ENCODE data around the gene PAXX. TPM values are rescaled to one million over a fixed set of nuclear protein-coding genes. Genes with fewer than 3 reads are reported as not detected.

PAXX gene
- total RNA-seq, 2 experiments from 2014 or later: 60.5 to 61.8 TPM

- intact Hi-C loops (cut with micrococcal nuclease): no loop called here
- Mint-ChIP-seq H3K9me3 (no peaks in the 10 kb centered on the region), H3K27me3 (peaks cover 5% of the 10 kb centered on the region), H3K27ac (no peak overlapping the region), H3K36me3 (ENCODE audit: low read depth) (no peaks in the 10 kb centered on the region), H3K4me3 (no peak overlapping the region), H3K4me1 (ENCODE audit: low read depth) (peaks cover 17% of the 10 kb centered on the region)
- DNase-seq (no peak), ATAC-seq (no peak)
- ChIA-PET CTCF (no interaction called here), POLR2A (no interaction called here)
- TF ChIP-seq CTCF (IDR thresholded peaks at IDR 0.05): no peak
Observed at GRCh38 chr9:136979769-136980587, 12.2 kb upstream of the PAXX start.

- DNase-seq (no peak), ATAC-seq (no peak)
- Mint-ChIP-seq H3K4me3 (no peak overlapping the region), H3K36me3 (ENCODE audit: low read depth) (no peaks in the 10 kb centered on the region), H3K4me1 (ENCODE audit: low read depth) (peaks cover 8% of the 10 kb centered on the region), H3K27ac (no peak overlapping the region), H3K9me3 (no peaks in the 10 kb centered on the region), H3K27me3 (peaks cover 7% of the 10 kb centered on the region)
- ChIA-PET POLR2A (interaction anchor here (1.2 kb wide), 1 partner anchor 10 kb away, joined by 3 read pairs; no protein-coding TSS in a partner anchor), CTCF (no interaction called here)
- no peak for TF ChIP-seq CTCF (IDR thresholded peaks at IDR 0.05)
- intact Hi-C loops (cut with micrococcal nuclease): no loop called here
Observed at GRCh38 chr9:136980669-136981478, 11.3 kb upstream of the PAXX start.

- Mint-ChIP-seq H3K4me3 (no peak overlapping the region), H3K27me3 (peaks cover 11% of the 10 kb centered on the region), H3K9me3 (no peaks in the 10 kb centered on the region), H3K36me3 (ENCODE audit: low read depth) (no peaks in the 10 kb centered on the region), H3K27ac (no peak overlapping the region), H3K4me1 (ENCODE audit: low read depth) (peaks cover 2% of the 10 kb centered on the region)
- CTCF ChIA-PET: interaction anchor here (1.4 kb wide), 1 partner anchor 9 kb away, joined by 3 read pairs; no protein-coding TSS in a partner anchor
- intact Hi-C loops (cut with micrococcal nuclease): no loop called here
- POLR2A ChIA-PET: interaction anchor here (1.2 kb wide), 1 partner anchor 9 kb away, joined by 3 read pairs; no protein-coding TSS in a partner anchor
- ATAC-seq: no peak
- DNase-seq: no peak
- TF ChIP-seq CTCF (IDR thresholded peaks at IDR 0.05): no peak
Observed at GRCh38 chr9:136981588-136982231, 10.5 kb upstream of the PAXX start.

DNA sequence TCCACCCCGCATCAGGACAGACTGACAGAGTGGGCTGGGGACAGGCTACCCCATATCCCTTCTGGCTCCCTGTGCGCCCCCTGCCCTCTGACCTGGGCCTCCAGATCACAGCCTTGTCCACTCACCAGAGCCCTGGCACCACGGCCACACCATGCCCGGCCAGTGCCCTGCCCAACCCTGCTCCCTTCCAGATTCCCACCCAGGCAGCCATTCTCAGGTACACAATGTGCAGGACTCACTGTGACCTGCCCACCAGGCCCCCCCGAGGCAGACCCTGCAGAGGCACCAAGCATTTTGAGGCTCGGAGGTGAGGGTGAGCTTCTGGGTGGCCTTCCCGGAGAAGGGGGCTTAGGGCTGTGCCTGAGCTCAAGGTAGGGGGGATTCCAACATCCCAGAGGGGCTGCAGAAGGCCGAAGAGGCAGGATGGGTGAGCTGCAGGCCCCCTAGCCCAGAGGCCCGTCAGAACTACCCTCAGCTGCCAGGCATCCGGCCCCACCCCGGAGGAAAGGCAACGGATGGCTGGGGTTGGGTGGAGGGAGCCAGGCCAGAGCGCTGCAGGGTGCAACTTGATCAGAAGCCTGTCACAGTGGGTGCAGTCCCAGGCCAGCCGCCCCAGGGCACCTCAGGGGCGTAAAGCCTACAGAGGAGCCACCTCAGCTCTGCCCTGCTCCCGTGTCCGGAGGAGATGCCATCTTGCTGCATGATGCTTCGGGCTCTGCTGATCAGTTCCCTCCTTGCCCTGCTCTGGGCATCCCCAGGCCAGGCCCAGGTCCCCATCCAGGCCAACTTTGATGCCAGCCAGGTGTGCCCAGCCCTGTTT, 9.8 kb upstream of the PAXX start, which contains the start of gene LCNL1:
Gene LCNL1, plus strand, starts transcription at position 762 of the 820 bp plus-strand sequence. CDS start 594 bp downstream, outside the sequence.
- ChIA-PET CTCF (interaction anchor here (1.4 kb wide), 1 partner anchor 8 kb away, joined by 3 read pairs; no protein-coding TSS in a partner anchor), POLR2A (interaction anchor here (1.2 kb wide), 1 partner anchor 9 kb away, joined by 3 read pairs; no protein-coding TSS in a partner anchor)
- Mint-ChIP-seq H3K36me3 (ENCODE audit: low read depth) (no peaks in the 10 kb centered on the region), H3K4me3 (no peak within 1 kb of the TSS), H3K4me1 (ENCODE audit: low read depth) (no peaks in the 10 kb centered on the region), H3K27me3 (peaks cover 11% of the 10 kb centered on the region), H3K9me3 (no peaks in the 10 kb centered on the region), H3K27ac (no peak within 1 kb of the TSS)
- TF ChIP-seq CTCF (IDR thresholded peaks at IDR 0.05): no peak
- no peak for DNase-seq
- intact Hi-C loops (cut with micrococcal nuclease): no loop called here
- ATAC-seq: no peak
